WTC11 (cell line): ENCODE results near the gene EPN2. TPM values are rescaled to one million over a fixed set of nuclear protein-coding genes. Genes with fewer than 3 reads are reported as not detected.

ENCODE experiments used
- ATAC-seq: fragments of 200-7000 bp; cut with Tn5 transposase; 2 replicates; pipeline ENCODE4 v1.10.0; 2021; ENCODE audit warnings: mild to moderate bottlenecking, moderate library complexity
- CTCF ChIA-PET: fragments of 300-600 bp; sonication (Branson Sonifier 250); formaldehyde crosslinking; loops from one replicate; lab custom pipeline; 2021; ENCODE audit warnings: antibody characterized with exemption; lab: Charles Lee
- POLR2A ChIA-PET: fragments of 350-600 bp; sonication (Branson Sonifier 250); formaldehyde crosslinking; loops from one replicate; lab custom pipeline; 2021; ENCODE audit warnings: antibody characterized with exemption; lab: Charles Lee
- DNase-seq: peaks from one replicate; pipeline ENCODE4 v3.0.0; 2021; ENCODE audit warnings: low spot score
- H3K27ac Mint-ChIP-seq: 2 replicates; pipeline ENCODE4 v1.8.0; 2021; ENCODE audit warnings: mixed read lengths
- H3K27me3 Mint-ChIP-seq: 2 replicates; pipeline ENCODE4 v1.8.0; 2021; ENCODE audit warnings: low read depth, mild to moderate bottlenecking, moderate library complexity, mixed read lengths
- H3K36me3 Mint-ChIP-seq: 2 replicates; pipeline ENCODE4 v1.8.0; 2021; ENCODE audit warnings: mixed read lengths
- H3K4me1 Mint-ChIP-seq: 2 replicates; pipeline ENCODE4 v1.8.0; 2022; ENCODE audit warnings: mixed read lengths
- H3K4me3 Mint-ChIP-seq: 2 replicates; pipeline ENCODE4 v1.8.0; 2021; ENCODE audit warnings: mild to moderate bottlenecking, moderate library complexity, mixed read lengths
- H3K9me3 Mint-ChIP-seq: 2 replicates; pipeline ENCODE4 v1.8.0; 2021; ENCODE audit warnings: mixed read lengths
- CBFB ChIP-seq: sonication (generic); formaldehyde crosslinking; IDR thresholded peaks from 2 replicates; pipeline ENCODE4 v1.8.1; 2022; ENCODE audit warnings: mild to moderate bottlenecking, low read depth, missing genetic modification reagents
- ELF4 ChIP-seq: sonication (generic); formaldehyde crosslinking; IDR thresholded peaks from 2 replicates; pipeline ENCODE4 v1.8.1; 2022; ENCODE audit warnings: low read depth, mild to moderate bottlenecking, moderate library complexity, missing genetic modification reagents
- KAT7 ChIP-seq: sonication (generic); formaldehyde crosslinking; IDR thresholded peaks from 2 replicates; pipeline ENCODE4 v1.8.1; 2023; ENCODE audit warnings: missing genetic modification reagents, mild to moderate bottlenecking, borderline replicate concordance
- NFE2L1 ChIP-seq: sonication (generic); formaldehyde crosslinking; IDR thresholded peaks from 2 replicates; pipeline ENCODE4 v1.8.1; 2023; ENCODE audit warnings: missing genetic modification reagents
- NR2C2 ChIP-seq: sonication (generic); formaldehyde crosslinking; IDR thresholded peaks from 2 replicates; pipeline ENCODE4 v1.8.0; 2022; ENCODE audit warnings: mild to moderate bottlenecking, missing genetic modification reagents
- ZNF138 ChIP-seq: sonication (generic); formaldehyde crosslinking; conservative IDR thresholded peaks from 2 replicates; pipeline ENCODE4 v1.8.1; 2022; ENCODE audit warnings: mild to moderate bottlenecking, moderate library complexity, missing genetic modification reagents
- ZNF671 ChIP-seq: fragments of 250-450 bp; sonication (Bioruptor Pico); IDR thresholded peaks from 2 replicates; pipeline ENCODE4 v1.8.0; 2021; ENCODE audit warnings: mild to moderate bottlenecking
- total RNA-seq: library from RNA; stranded (reverse); gene quantifications from 3 replicates; pipeline ENCODE4 v1.2.3, GENCODE V29; 2021
- TF ChIP-seq, protein P1 (sequence below): fragments of 250-450 bp; sonication (Bioruptor Pico); IDR thresholded peaks from 2 replicates; pipeline ENCODE4 v1.9.0; 2021; ENCODE audit warnings: mild to moderate bottlenecking, borderline replicate concordance
- TF ChIP-seq, protein P2 (sequence below): fragments of 250-450 bp; sonication (Bioruptor Pico); IDR thresholded peaks from 2 replicates; pipeline ENCODE4 v2.1.2; 2022; ENCODE audit warnings: mild to moderate bottlenecking, moderate library complexity
- TF ChIP-seq, protein P3 (sequence below): sonication (generic); formaldehyde crosslinking; IDR thresholded peaks from 2 replicates; pipeline ENCODE4 v1.8.1; 2023; ENCODE audit warnings: mild to moderate bottlenecking, missing genetic modification reagents, moderate library complexity
- TF ChIP-seq, protein P4 (sequence below): sonication (generic); formaldehyde crosslinking; IDR thresholded peaks from 2 replicates; pipeline ENCODE4 v1.8.1; 2023; ENCODE audit warnings: mild to moderate bottlenecking, missing genetic modification reagents, borderline replicate concordance
- TF ChIP-seq, protein P5 (sequence below): sonication (generic); formaldehyde crosslinking; IDR thresholded peaks from 2 replicates; pipeline ENCODE4 v1.8.0; 2022; ENCODE audit warnings: mild to moderate bottlenecking, missing genetic modification reagents

EPN2 gene
- total RNA-seq, 1 experiment from 2014 or later: 48.8 TPM

DNA sequence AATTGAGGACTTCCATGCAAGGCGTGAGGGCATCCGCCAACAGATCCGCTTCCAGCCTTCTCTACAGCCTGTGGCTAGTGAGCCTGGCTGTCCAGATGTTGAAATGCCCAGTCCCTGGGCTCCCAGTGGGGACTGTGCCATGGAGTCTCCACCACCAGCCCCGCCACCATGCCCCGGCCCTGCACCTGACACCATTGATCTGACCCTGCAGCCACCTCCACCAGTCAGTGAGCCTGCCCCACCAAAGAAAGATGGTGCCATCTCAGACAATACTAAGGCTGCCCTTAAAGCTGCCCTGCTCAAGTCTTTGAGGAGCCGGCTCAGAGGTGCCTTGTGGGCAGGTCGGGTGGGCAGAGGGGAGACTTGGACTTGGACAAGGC, 144.2 kb downstream of the EPN2 start:
- no peak overlapping the region; the same call in 1 of the 2 replicates for H3K27ac Mint-ChIP-seq
- no peaks in the 10 kb centered on the region for H3K27me3 Mint-ChIP-seq
- no peaks in the 10 kb centered on the region for H3K9me3 Mint-ChIP-seq
- peaks cover 29% of the 10 kb centered on the region for H3K4me1 Mint-ChIP-seq
- peaks cover 49% of the 10 kb centered on the region for H3K36me3 Mint-ChIP-seq
- no peak for ATAC-seq
- no peak for DNase-seq
- CTCF ChIA-PET: no interaction called here
- TF ChIP-seq, protein P1, sequence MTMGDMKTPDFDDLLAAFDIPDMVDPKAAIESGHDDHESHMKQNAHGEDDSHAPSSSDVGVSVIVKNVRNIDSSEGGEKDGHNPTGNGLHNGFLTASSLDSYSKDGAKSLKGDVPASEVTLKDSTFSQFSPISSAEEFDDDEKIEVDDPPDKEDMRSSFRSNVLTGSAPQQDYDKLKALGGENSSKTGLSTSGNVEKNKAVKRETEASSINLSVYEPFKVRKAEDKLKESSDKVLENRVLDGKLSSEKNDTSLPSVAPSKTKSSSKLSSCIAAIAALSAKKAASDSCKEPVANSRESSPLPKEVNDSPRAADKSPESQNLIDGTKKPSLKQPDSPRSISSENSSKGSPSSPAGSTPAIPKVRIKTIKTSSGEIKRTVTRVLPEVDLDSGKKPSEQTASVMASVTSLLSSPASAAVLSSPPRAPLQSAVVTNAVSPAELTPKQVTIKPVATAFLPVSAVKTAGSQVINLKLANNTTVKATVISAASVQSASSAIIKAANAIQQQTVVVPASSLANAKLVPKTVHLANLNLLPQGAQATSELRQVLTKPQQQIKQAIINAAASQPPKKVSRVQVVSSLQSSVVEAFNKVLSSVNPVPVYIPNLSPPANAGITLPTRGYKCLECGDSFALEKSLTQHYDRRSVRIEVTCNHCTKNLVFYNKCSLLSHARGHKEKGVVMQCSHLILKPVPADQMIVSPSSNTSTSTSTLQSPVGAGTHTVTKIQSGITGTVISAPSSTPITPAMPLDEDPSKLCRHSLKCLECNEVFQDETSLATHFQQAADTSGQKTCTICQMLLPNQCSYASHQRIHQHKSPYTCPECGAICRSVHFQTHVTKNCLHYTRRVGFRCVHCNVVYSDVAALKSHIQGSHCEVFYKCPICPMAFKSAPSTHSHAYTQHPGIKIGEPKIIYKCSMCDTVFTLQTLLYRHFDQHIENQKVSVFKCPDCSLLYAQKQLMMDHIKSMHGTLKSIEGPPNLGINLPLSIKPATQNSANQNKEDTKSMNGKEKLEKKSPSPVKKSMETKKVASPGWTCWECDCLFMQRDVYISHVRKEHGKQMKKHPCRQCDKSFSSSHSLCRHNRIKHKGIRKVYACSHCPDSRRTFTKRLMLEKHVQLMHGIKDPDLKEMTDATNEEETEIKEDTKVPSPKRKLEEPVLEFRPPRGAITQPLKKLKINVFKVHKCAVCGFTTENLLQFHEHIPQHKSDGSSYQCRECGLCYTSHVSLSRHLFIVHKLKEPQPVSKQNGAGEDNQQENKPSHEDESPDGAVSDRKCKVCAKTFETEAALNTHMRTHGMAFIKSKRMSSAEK: no peak
- TF ChIP-seq ZNF671 (CRISPR knock-in tag) (no peak), NFE2L1 (no peak), ELF4 (CRISPR knock-in tag) (no peak), NR2C2 (CRISPR knock-in tag) (no peak), KAT7 (CRISPR knock-in tag) (no peak), CBFB (no peak)
- TF ChIP-seq, protein P2, sequence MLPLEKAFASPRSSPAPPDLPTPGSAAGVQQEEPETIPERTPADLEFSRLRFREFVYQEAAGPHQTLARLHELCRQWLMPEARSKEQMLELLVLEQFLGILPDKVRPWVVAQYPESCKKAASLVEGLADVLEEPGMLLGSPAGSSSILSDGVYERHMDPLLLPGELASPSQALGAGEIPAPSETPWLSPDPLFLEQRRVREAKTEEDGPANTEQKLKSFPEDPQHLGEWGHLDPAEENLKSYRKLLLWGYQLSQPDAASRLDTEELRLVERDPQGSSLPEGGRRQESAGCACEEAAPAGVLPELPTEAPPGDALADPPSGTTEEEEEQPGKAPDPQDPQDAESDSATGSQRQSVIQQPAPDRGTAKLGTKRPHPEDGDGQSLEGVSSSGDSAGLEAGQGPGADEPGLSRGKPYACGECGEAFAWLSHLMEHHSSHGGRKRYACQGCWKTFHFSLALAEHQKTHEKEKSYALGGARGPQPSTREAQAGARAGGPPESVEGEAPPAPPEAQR (CRISPR knock-in tag): no peak
- TF ChIP-seq, protein P3, sequence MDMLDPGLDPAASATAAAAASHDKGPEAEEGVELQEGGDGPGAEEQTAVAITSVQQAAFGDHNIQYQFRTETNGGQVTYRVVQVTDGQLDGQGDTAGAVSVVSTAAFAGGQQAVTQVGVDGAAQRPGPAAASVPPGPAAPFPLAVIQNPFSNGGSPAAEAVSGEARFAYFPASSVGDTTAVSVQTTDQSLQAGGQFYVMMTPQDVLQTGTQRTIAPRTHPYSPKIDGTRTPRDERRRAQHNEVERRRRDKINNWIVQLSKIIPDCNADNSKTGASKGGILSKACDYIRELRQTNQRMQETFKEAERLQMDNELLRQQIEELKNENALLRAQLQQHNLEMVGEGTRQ (CRISPR knock-in tag): no peak
- TF ChIP-seq, protein P4, sequence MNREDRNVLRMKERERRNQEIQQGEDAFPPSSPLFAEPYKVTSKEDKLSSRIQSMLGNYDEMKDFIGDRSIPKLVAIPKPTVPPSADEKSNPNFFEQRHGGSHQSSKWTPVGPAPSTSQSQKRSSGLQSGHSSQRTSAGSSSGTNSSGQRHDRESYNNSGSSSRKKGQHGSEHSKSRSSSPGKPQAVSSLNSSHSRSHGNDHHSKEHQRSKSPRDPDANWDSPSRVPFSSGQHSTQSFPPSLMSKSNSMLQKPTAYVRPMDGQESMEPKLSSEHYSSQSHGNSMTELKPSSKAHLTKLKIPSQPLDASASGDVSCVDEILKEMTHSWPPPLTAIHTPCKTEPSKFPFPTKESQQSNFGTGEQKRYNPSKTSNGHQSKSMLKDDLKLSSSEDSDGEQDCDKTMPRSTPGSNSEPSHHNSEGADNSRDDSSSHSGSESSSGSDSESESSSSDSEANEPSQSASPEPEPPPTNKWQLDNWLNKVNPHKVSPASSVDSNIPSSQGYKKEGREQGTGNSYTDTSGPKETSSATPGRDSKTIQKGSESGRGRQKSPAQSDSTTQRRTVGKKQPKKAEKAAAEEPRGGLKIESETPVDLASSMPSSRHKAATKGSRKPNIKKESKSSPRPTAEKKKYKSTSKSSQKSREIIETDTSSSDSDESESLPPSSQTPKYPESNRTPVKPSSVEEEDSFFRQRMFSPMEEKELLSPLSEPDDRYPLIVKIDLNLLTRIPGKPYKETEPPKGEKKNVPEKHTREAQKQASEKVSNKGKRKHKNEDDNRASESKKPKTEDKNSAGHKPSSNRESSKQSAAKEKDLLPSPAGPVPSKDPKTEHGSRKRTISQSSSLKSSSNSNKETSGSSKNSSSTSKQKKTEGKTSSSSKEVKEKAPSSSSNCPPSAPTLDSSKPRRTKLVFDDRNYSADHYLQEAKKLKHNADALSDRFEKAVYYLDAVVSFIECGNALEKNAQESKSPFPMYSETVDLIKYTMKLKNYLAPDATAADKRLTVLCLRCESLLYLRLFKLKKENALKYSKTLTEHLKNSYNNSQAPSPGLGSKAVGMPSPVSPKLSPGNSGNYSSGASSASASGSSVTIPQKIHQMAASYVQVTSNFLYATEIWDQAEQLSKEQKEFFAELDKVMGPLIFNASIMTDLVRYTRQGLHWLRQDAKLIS (CRISPR knock-in tag): no peak
- TF ChIP-seq, protein P5, sequence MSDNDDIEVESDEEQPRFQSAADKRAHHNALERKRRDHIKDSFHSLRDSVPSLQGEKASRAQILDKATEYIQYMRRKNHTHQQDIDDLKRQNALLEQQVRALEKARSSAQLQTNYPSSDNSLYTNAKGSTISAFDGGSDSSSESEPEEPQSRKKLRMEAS: no peak
- POLR2A ChIA-PET: no interaction called here
- H3K4me3 Mint-ChIP-seq: no peak overlapping the region

DNA sequence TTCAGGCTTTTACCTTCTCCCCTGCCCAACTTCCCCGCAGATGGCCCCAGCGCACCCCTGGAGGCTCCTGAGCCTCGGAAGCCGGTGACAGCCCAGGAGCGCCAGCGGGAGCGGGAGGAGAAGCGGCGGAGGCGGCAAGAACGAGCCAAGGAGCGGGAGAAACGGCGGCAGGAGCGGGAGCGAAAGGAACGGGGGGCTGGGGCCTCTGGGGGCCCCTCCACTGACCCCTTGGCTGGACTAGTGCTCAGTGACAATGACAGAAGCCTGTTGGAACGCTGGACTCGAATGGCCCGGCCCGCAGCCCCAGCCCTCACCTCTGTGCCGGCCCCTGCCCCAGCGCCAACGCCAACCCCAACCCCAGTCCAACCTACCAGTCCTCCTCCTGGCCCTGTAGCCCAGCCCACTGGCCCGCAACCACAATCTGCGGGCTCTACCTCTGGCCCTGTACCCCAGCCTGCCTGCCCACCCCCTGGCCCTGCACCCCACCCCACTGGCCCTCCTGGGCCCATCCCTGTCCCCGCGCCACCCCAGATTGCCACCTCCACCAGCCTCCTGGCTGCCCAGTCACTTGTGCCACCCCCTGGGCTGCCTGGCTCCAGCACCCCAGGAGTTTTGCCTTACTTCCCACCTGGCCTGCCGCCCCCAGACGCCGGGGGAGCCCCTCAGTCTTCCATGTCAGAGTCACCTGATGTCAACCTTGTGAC, 144.7 kb downstream of the EPN2 start:
- no peak for DNase-seq
- no peak for TF ChIP-seq ZNF138 (CRISPR knock-in tag)
- TF ChIP-seq, protein P1: no peak
- ATAC-seq: no peak
- ChIA-PET CTCF (no interaction called here), POLR2A (no interaction called here)
- Mint-ChIP-seq H3K4me3 (no peak overlapping the region), H3K4me1 (peaks cover 31% of the 10 kb centered on the region), H3K36me3 (peaks cover 49% of the 10 kb centered on the region), H3K27me3 (no peaks in the 10 kb centered on the region), H3K9me3 (no peaks in the 10 kb centered on the region), H3K27ac (no peak overlapping the region)
